Small intestine (tissue), 7 donors: Measurements from ENCODE around the gene LRRN1. TPM values are rescaled to one million over a fixed set of nuclear protein-coding genes. Genes with fewer than 3 reads are reported as not detected.
A peak's percentile ranks its signal among the peaks of the same experiment; 100 is the strongest.

Experiments
- DNase-seq, 2 donors: peaks; one replicate each; pipeline versions ENCODE4 v3.0.0 to v3.0.0-alpha.2; 2013
- FAIRE-seq: peaks from 2 replicates; lab custom pipeline; 2012; peaks lifted over from hg19 to GRCh38; lab: Jason Lieb, UNC
- H3K27ac ChIP-seq, 3 donors: one replicate each; pipeline ENCODE4 v1.5.1; 2013; ENCODE audit warnings: low read length in 2 of 3, mild to moderate bottlenecking in 2 of 3, control low read depth in 1 of 3, inconsistent platforms in 1 of 3, low read depth in 1 of 3, moderate library complexity in 1 of 3
- H3K27me3 ChIP-seq, 3 donors: one replicate each; pipeline ENCODE4 v1.6.1; 2013; ENCODE audit warnings: low read length in 3 of 3, inconsistent platforms in 1 of 3; ENCODE audit not compliant: control insufficient read depth in 3 of 3, insufficient read depth in 3 of 3
- H3K36me3 ChIP-seq, 3 donors: one replicate each; pipeline ENCODE4 v1.6.1; 2013; ENCODE audit warnings: low read length in 3 of 3, inconsistent platforms in 1 of 3, low read depth in 1 of 3, mild to moderate bottlenecking in 1 of 3, moderate library complexity in 1 of 3; ENCODE audit not compliant: control insufficient read depth in 3 of 3, insufficient read depth in 2 of 3
- H3K4me1 ChIP-seq, 3 donors: one replicate each; pipeline ENCODE4 v1.6.1; 2013; ENCODE audit warnings: low read length in 2 of 3, inconsistent platforms in 1 of 3, low read depth in 1 of 3, mild to moderate bottlenecking in 1 of 3, moderate library complexity in 1 of 3; ENCODE audit not compliant: control insufficient read depth in 3 of 3, insufficient read depth in 2 of 3
- H3K4me3 ChIP-seq, 3 donors: one replicate each; pipeline ENCODE4 v1.5.1; 2013; ENCODE audit warnings: low read length in 3 of 3, control low read depth in 1 of 3, inconsistent platforms in 1 of 3, low read depth in 1 of 3, mild to moderate bottlenecking in 1 of 3, moderate library complexity in 1 of 3
- H3K9me3 ChIP-seq, 2 donors: one replicate each; pipeline ENCODE4 v1.6.1; 2013; ENCODE audit warnings: low read depth in 1 of 2, low read length in 1 of 2; ENCODE audit not compliant: control insufficient read depth in 2 of 2, insufficient read depth in 1 of 2
- WGBS, 3 donors: extraction: QIAGEN DNeasy Blood & Tissue Kit; methylation state at CpG; one replicate each; pipeline ENCODE4 v1.1.7; 2013; 5-methylcytosine and 5-hydroxymethylcytosine counted together
- polyA plus RNA-seq, 4 donors: library from polyadenylated mRNA; stranded (reverse) in 3 of 4; unstranded in 1 of 4; fragments of 200-250 nt in 3 of 4; fragments of 120-200 nt in 1 of 4; gene quantifications; one replicate each; pipeline versions ENCODE4 v1.2.1 to v1.2.3, GENCODE V29; 2013
- donor health status: healthy with polysubstance abuse.
- donor health status: control.
- donor health status: control.
- donor health status: Bipolar disorder and iron deficiency.
- donor health status: healthy.

The LRRN1 gene
- polyA plus RNA-seq, 4 donors = 0.22 to 22.2 (median 1.1) TPM

DNA sequence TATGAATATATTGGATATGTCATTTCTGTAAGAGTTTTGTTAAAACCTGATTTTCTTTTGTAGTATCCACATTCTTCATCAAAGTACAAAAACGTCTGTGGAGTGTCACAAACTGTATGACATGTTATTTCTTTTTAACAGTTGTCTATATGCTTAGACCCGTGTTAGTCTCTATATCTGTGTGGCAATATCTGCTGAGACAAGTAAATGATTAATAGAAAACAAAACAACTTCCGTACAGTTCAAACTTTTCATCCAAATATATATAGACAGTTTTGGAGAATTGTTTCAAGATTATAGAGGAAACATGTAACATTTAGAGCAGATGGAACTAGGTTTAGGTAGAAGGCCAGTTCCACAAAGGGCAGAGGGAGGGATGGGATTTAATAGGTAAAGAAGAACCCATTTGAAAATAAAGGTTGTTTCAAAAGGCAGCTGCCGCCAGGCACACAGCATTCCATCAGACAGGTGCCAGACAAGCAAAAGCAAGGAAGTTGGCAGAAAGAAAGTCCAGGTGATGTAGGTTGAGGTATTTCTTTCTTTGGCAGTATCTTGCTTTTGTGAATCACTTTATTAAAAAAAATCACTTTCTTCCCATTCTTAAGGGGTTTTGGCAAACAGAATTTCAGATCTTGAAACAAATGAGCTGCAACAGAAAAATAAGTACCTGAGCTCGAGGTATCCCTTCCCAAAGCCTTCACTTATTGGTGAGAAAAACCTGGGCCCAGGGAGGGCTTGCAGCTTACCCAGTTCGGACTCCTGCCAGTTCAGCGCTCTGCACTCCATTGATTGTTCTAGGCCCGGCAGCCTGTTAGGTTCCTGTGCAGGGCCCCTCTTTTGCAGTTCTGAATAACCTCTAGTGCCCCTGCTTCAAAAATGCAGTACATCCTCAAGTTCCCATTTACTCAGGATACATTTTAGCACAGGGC lies 49.0 kb downstream of the LRRN1 start:
- FAIRE-seq (peak; percentile 19), DNase-seq (peak; percentile 35 to 48)
- H3K9me3 ChIP-seq = no peaks in the 10 kb centered on the region
- WGBS, 3 donors = 22 to 54% (median 30%) methylated on average over 8 of the region's 8 CpGs
- H3K27me3 ChIP-seq = no peaks in the 10 kb centered on the region
- H3K4me1 ChIP-seq = peaks cover 0 to 3% (median 0%) of the 10 kb centered on the region in 3 donors
- peaks cover 0 to 8% (median 0%) of the 10 kb centered on the region in 3 donors for H3K36me3 ChIP-seq
- H3K27ac ChIP-seq = no peak overlapping the region
- H3K4me3 ChIP-seq = peak overlapping the region in 1 of 3 donors; percentile 28

DNA sequence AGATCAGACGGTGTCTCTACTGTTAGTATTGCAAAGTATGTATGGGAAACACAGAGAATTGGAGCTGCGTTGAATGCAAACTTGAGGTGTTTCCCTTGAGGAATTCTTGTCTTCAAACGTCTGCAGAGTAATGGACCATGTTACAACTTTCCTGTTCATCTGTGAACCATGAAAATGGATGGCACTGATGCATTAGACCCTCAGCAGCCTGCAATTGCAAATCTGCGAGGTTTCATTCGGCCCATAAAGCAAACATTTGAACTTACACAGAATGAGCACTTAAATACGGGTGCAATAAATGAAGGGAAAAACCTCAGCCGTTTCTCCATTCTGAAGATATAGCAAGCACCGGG lies 49.7 kb downstream of the LRRN1 start:
- Histone ChIP-seq H3K27me3 (no peaks in the 10 kb centered on the region), H3K9me3 (no peaks in the 10 kb centered on the region), H3K4me3 (no peak overlapping the region), H3K27ac (no peak overlapping the region), H3K4me1 (peaks cover 0 to 9% (median 0%) of the 10 kb centered on the region in 3 donors), H3K36me3 (peaks cover 0 to 8% (median 0%) of the 10 kb centered on the region in 3 donors)
- WGBS, 3 donors = 41 to 65% (median 58%) methylated on average over 8 of the region's 8 CpGs
- FAIRE-seq = no peak
- DNase-seq = no peak

DNA sequence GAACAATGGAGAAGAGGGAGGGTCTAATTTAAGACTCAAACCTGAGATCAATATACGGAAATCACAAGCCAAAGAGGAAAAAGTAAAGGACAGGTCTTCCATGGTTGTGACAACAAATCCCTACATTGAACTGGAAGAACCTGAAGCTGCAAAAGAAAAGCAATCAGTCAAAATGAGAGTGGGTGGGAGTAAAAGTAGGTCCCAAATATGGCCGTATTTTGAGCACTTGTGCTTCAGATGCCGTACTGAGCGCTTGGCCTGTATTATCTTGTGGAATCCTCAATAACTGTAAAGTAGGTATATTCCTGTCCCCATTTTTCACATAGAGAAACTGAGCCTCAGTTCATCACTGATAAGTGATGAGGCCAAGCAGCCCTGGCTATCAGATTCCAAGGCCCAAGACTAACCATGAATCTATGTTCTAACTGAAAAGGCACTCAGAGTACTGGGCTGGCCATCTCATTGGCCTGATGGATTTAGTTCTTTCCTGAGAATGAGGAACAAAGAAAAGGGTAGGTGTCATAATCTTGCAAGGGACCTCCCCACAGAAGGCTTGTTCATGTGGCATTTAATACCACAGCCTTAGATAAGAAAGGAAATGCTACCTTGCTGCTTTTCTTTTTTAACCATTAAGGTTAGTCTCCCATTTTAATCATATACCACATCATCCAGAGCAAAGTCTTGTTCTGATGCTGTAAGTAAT lies 52.5 kb downstream of the LRRN1 start:
- Histone ChIP-seq H3K27me3 (no peaks in the 10 kb centered on the region), H3K36me3 (no peaks in the 10 kb centered on the region), H3K4me3 (no peak overlapping the region), H3K9me3 (no peaks in the 10 kb centered on the region), H3K4me1 (peaks cover 0 to 12% (median 0%) of the 10 kb centered on the region in 3 donors), H3K27ac (no peak overlapping the region)
- 87 to 91% (median 91%) methylated on average over 4 of the region's 4 CpGs for WGBS, 3 donors
- DNase-seq (no peak), FAIRE-seq (no peak)

DNA sequence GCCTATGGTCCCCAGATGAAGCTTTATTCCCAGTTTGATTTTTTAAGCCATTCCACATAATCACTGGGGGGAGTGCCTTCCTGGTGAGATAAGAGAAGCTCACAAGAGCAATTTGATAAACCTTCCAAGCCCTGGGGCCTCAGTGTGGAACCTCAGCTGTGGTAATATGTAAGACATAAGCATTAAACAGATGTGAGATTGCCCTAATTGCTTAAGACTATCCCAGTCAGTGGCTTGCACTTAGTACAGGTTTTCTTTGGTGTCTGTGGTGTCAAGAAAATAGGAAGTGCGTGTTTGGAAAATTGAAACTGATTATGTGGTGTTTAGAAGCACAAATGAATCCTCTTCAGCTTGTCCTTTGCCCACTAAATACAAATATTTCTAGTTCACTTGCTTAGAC lies 54.3 kb downstream of the LRRN1 start:
- H3K4me1 ChIP-seq = peaks cover 0 to 12% (median 0%) of the 10 kb centered on the region in 3 donors
- H3K27me3 ChIP-seq = no peaks in the 10 kb centered on the region
- no peaks in the 10 kb centered on the region for H3K36me3 ChIP-seq
- H3K27ac ChIP-seq = no peak overlapping the region
- no peak overlapping the region for H3K4me3 ChIP-seq
- DNase-seq (peak in 1 of 2 donors; percentile 27), FAIRE-seq (no peak)
- no peaks in the 10 kb centered on the region for H3K9me3 ChIP-seq
- WGBS, 3 donors = 53 to 72% (median 54%) methylated on average over 1 of the region's 1 CpG

DNA sequence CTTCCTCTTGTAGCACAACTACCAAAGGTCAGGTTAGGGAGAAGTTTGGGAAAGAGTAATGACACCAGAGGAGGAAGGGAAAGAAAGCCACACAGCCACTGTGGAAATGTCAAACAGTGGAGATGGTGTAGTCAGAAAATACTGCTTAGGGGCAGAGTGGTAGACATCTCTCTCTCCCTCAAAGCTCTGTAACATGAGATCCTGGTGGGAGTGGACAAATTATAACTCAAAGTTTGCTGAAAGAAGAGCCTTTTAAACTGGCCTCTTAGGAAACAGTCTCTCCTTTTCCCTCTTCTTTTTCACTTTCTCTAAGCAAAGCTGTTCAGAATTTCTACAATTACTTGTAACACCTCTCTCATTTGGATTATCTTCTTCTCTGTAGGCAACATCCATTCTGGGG lies 55.8 kb downstream of the LRRN1 start:
- H3K9me3 ChIP-seq = no peaks in the 10 kb centered on the region
- H3K4me3 ChIP-seq = no peak overlapping the region
- no peak overlapping the region for H3K27ac ChIP-seq
- H3K36me3 ChIP-seq = no peaks in the 10 kb centered on the region
- DNase-seq (no peak), FAIRE-seq (no peak)
- no peaks in the 10 kb centered on the region for H3K27me3 ChIP-seq
- H3K4me1 ChIP-seq = peaks cover 0 to 12% (median 0%) of the 10 kb centered on the region in 3 donors

DNA sequence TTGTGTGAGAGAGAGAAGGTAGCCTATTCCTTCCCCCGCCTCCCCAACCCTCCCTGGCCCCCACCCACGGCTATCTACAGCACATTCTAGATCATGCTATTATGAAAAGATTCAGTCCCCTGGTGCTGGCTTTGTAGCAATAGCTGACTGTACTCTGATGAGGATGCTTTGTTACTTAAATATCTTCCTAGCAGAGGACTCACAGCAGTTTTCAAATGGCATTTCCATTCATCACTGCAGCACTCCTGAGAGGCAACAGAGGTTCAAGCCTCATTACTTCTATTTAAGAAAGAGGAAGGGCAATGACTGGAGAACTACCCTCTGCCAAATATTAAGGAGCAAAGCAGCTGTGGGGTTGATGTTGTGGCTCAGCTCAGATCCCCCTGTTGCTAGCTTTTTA lies 61.0 kb downstream of the LRRN1 start:
- H3K9me3 ChIP-seq = peaks cover 0 to 2% of the 10 kb centered on the region in 2 donors
- no peaks in the 10 kb centered on the region for H3K4me1 ChIP-seq
- H3K36me3 ChIP-seq = no peaks in the 10 kb centered on the region
- no peak overlapping the region for H3K4me3 ChIP-seq
- DNase-seq (no peak), FAIRE-seq (no peak)
- no peaks in the 10 kb centered on the region for H3K27me3 ChIP-seq
- WGBS, 3 donors = 65 to 70% (median 70%) methylated on average over 2 of the region's 2 CpGs
- no peak overlapping the region for H3K27ac ChIP-seq

DNA sequence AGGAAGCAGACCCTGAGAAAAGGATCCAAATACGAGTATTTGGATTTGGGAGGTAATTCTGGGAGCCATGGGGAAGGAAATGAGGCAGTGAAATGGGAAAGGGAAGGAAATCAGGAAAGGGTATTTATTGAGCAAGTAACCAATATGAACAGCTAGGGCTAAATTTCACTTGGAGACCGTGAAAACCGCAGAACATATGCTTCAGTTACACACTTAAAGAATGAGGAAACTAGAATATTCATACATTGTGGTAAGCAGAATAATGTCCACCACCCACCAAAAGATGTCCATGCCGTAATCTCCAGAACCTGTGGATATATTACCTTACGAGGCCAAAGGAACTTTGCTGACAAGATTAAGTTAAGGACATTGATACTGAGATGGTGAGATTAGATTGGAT lies 63.3 kb downstream of the LRRN1 start:
- Histone ChIP-seq H3K27ac (no peak overlapping the region), H3K9me3 (peaks cover 0 to 2% of the 10 kb centered on the region in 2 donors), H3K4me3 (no peak overlapping the region), H3K4me1 (no peaks in the 10 kb centered on the region), H3K27me3 (no peaks in the 10 kb centered on the region), H3K36me3 (no peaks in the 10 kb centered on the region)
- DNase-seq (no peak), FAIRE-seq (no peak)
- 85 to 92% (median 87%) methylated on average over 5 of the region's 5 CpGs for WGBS, 3 donors

DNA sequence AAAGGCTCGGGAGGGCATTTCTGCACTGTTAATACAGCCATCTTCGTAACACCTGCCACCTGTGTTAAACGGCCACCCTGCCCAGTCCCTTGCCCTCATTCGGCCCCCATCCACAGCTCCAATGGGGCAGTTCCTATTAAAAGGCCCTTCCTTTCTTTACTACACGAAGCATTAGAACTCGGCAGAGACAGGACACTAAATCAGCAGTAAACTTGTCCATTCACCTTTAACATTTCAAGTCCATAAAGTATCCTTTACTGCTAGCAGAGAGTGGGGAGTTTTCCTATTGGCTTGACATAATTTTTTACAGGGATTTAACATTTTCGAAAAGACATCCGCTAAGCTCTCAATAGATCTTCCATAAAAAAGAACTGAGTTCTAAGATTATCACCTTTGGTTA lies 76.3 kb downstream of the LRRN1 start:
- Histone ChIP-seq H3K4me1 (no peaks in the 10 kb centered on the region), H3K9me3 (no peaks in the 10 kb centered on the region), H3K27ac (no peak overlapping the region), H3K27me3 (no peaks in the 10 kb centered on the region), H3K36me3 (no peaks in the 10 kb centered on the region), H3K4me3 (no peak overlapping the region)
- WGBS, 3 donors = 75 to 82% (median 77%) methylated on average over 8 of the region's 8 CpGs
- DNase-seq (no peak), FAIRE-seq (no peak)
